HepG2 (cell line): Measurements from ENCODE around the gene TMEM270. TPM values are rescaled to one million over a fixed set of nuclear protein-coding genes. Genes with fewer than 3 reads are reported as not detected.

Experiments used
- ATAC-seq: fragments of 200-7000 bp; cut with Tn5 transposase; 3 replicates; pipeline ENCODE4 v1.9.1; 2020; ENCODE audit warnings: mild to moderate bottlenecking, moderate library complexity
- BruUV-seq: library from RNA; stranded (reverse); fragments of 400-500 nt; replicated peaks from 2 replicates; lab custom pipeline; 2021; lab: Mats Ljungman, UMichigan
- CTCF ChIA-PET: fragments of 300-600 bp; formaldehyde crosslinking; extraction: SDS; loops from one replicate; lab custom pipeline; 2021; ENCODE audit warnings: low total read pairs, inconsistent platforms, low intra/inter-chr PET ratio; lab: Yijun Ruan, JAX
- POLR2A ChIA-PET: fragments of 350-600 bp; sonication (Branson Sonifier 250); formaldehyde crosslinking; loops from one replicate; lab custom pipeline; 2020; ENCODE audit warnings: antibody characterized with exemption, inconsistent platforms; lab: Yijun Ruan, JAX
- DNase-seq: peaks from one replicate; pipeline ENCODE4 v3.0.0-alpha.2; 2015; ENCODE audit warnings: low spot score
- FAIRE-seq: peaks from 3 replicates; lab custom pipeline; 2011; peaks lifted over from hg19 to GRCh38; lab: Jason Lieb, UNC
- H2AFZ ChIP-seq: one replicate; pipeline ENCODE4 v1.6.1; 2011; ENCODE audit warnings: low read length, inconsistent platforms
- H3K27ac ChIP-seq: fragments of 300-600 bp; 3 replicates; pipeline ENCODE4 v1.8.0; 2011; ENCODE audit warnings: mixed run types, mild to moderate bottlenecking, mixed read lengths, low read length, inconsistent platforms; ENCODE audit not compliant: insufficient read depth; ENCODE audit errors: extremely low read length
- H3K27me3 ChIP-seq, 2 experiments: fragments of 200-600 bp in 1 of 2; 2 replicates in 1 of 2; 3 replicates in 1 of 2; pipeline versions ENCODE4 v1.6.0 to v1.8.0; 2011; ENCODE audit warnings: low read length in 2 of 2, mild to moderate bottlenecking in 2 of 2, moderate library complexity in 2 of 2, inconsistent platforms in 1 of 2; ENCODE audit not compliant: insufficient read depth in 2 of 2, control insufficient read depth in 1 of 2
- H3K36me3 ChIP-seq, 2 experiments: fragments of 200-600 bp in 1 of 2; replicated peaks in 1 of 2; 2 replicates in 1 of 2; 3 replicates in 1 of 2; pipeline versions ENCODE4 v1.5.1 to v1.8.0; 2011; ENCODE audit warnings: low read length in 2 of 2, inconsistent platforms in 1 of 2; ENCODE audit not compliant: insufficient read depth in 2 of 2, control insufficient read depth in 1 of 2
- H3K4me1 ChIP-seq: 2 replicates; pipeline ENCODE4 v1.5.1; 2012; ENCODE audit warnings: low read length, inconsistent platforms; ENCODE audit not compliant: insufficient read depth
- H3K4me2 ChIP-seq: 2 replicates; pipeline ENCODE4 v1.6.0; 2011; ENCODE audit warnings: low read depth, low read length, inconsistent platforms
- H3K4me3 ChIP-seq, 3 experiments: fragments of 200-600 bp in 1 of 3; sonication (generic), shearing (Covaris generic) in 1 of 3; replicated peaks in 1 of 3; 2 replicates each; pipeline ENCODE4 v1.5.1; 2011 to 2016; ENCODE audit warnings: low read length in 3 of 3, inconsistent platforms in 2 of 3, low read depth in 2 of 3, mild to moderate bottlenecking in 2 of 3, control low read depth in 1 of 3, mixed read lengths in 1 of 3; ENCODE audit not compliant: insufficient read depth in 1 of 3
- H3K79me2 ChIP-seq: one replicate; pipeline ENCODE4 v1.6.1; 2011; ENCODE audit warnings: low read length, inconsistent platforms; ENCODE audit not compliant: insufficient read depth
- H3K9ac ChIP-seq: 2 replicates; pipeline ENCODE4 v1.6.0; 2011; ENCODE audit warnings: mild to moderate bottlenecking, low read depth, low read length, inconsistent platforms; ENCODE audit not compliant: insufficient read depth
- H3K9me3 ChIP-seq: 2 replicates; pipeline ENCODE4 v1.5.1; 2012; ENCODE audit warnings: mild to moderate bottlenecking, low read length
- H4K20me1 ChIP-seq: 2 replicates; pipeline ENCODE4 v1.6.0; 2011; ENCODE audit warnings: inconsistent platforms, mild to moderate bottlenecking, low read length, moderate library complexity; ENCODE audit not compliant: insufficient read depth
- DMAP1 ChIP-seq: IDR thresholded peaks from 2 replicates; pipeline ENCODE4 v1.6.1; 2016
- FOXP1 ChIP-seq, 2 experiments: fragments of 450-650 bp in 1 of 2; IDR thresholded peaks; 2 replicates each; pipeline ENCODE4 v1.6.1; 2017 to 2018; ENCODE audit warnings: antibody characterized with exemption in 1 of 2
- MTA3 ChIP-seq: sonication (generic); formaldehyde crosslinking; IDR thresholded peaks from 2 replicates; pipeline ENCODE4 v1.4.0; 2020; ENCODE audit warnings: missing genetic modification reagents
- TEAD3 ChIP-seq: optimal IDR thresholded peaks from 2 replicates; pipeline ENCODE3; 2016; ENCODE audit warnings: borderline replicate concordance
- ZFP62 ChIP-seq: sonication (generic); formaldehyde crosslinking; IDR thresholded peaks from 2 replicates; pipeline ENCODE4 v1.4.0; 2020; ENCODE audit warnings: missing genetic modification reagents
- ZNF121 ChIP-seq: sonication (generic); formaldehyde crosslinking; IDR thresholded peaks from 2 replicates; pipeline ENCODE4 v1.5.0; 2020; ENCODE audit warnings: mild to moderate bottlenecking, missing genetic modification reagents
- ZNF3 ChIP-seq: IDR thresholded peaks from 2 replicates; pipeline ENCODE4 v1.7.0; 2017; ENCODE audit warnings: inconsistent platforms
- ZNF644 ChIP-seq: IDR thresholded peaks from 2 replicates; pipeline ENCODE4 v1.6.1; 2016; ENCODE audit warnings: low read depth
- ZNF770 ChIP-seq: sonication (generic); formaldehyde crosslinking; IDR thresholded peaks from 2 replicates; pipeline ENCODE4 v1.5.0; 2020; ENCODE audit warnings: mild to moderate bottlenecking, missing genetic modification reagents
- ZNF780A ChIP-seq: sonication (generic); formaldehyde crosslinking; IDR thresholded peaks from 2 replicates; pipeline ENCODE4 v1.8.0; 2022; ENCODE audit warnings: mild to moderate bottlenecking, missing genetic modification reagents, moderate library complexity
- WGBS: methylation state at CpG from one replicate; pipeline ENCODE4 v1.1.6; 2017; ENCODE audit warnings: low lambda C conversion rate; 5-methylcytosine and 5-hydroxymethylcytosine counted together
- in situ Hi-C: cut with HindIII; loops from 2 replicates; pipeline ENCODE4 v1.10.0; 2017; ENCODE audit warnings: low pct_unique_long_range_greater_than_20kb; ENCODE audit not compliant: extremely low pct_ligation_motif_present
- intact Hi-C: fragments of 100-400 bp; cut with micrococcal nuclease; formaldehyde crosslinking; loops from one replicate; pipeline ENCODE4 v1.10.0; 2022; ENCODE audit not compliant: unreplicated experiment
- polyA plus RNA-seq, 8 experiments: library from polyadenylated mRNA; depleted of rRNA in 3 of 8; stranded (reverse) in 7 of 8; unstranded in 1 of 8; fragments of >200 nt; fragmentation: Illumina TruSeq in 4 of 8; extraction: Trizol in 4 of 8; gene quantifications; 2 replicates each; pipeline versions ENCODE4 v1.2.1 to v1.2.3, GENCODE V29; 2011 to 2016; ENCODE audit warnings: low read depth in 4 of 8, missing spikeins in 1 of 8, mixed read lengths in 1 of 8; ENCODE audit not compliant: insufficient read depth in 1 of 8
- total RNA-seq, 5 experiments: library from RNA; depleted of rRNA; stranded (reverse); fragments of >200 nt; fragmentation: Illumina TruSeq; extraction: Trizol; gene quantifications; 2 replicates each; pipeline ENCODE4 v1.2.3, GENCODE V29; 2016; ENCODE audit warnings: low read depth in 1 of 5

TMEM270 gene
- total and polyA plus RNA-seq, 2 of the 13 experiments (the other 11 are each of a cell fraction or from before 2014, with no cell fraction given), result not detected

- Histone ChIP-seq H3K27ac (no peak overlapping the region), H3K4me1 (peaks cover 66% of the 10 kb centered on the region), H4K20me1 (no peaks in the 10 kb centered on the region), H3K4me2 (peak overlapping the region; percentile 98), H3K9ac (no peak overlapping the region), H3K79me2 (peaks cover 12% of the 10 kb centered on the region), H3K27me3 (peaks cover 0 to 18% of the 10 kb centered on the region in 2 experiments; a peak in 2 of 5 replicates), H3K9me3 (no peaks in the 10 kb centered on the region), H3K36me3 (no peaks in the 10 kb centered on the region), H3K4me3 (peak overlapping the region in 1 of 3 experiments; percentile 83; a peak in 2 of 6 replicates), H2AFZ (no peak overlapping the region)
- ATAC-seq, result no peak
- FAIRE-seq, result no peak
- in situ Hi-C loops, result no loop called here
- no TSS peak for BruUV-seq
- 80% methylated on average over 5 of the region's 5 CpGs for WGBS
- no peak for DNase-seq
- intact Hi-C loops, result loop anchor here (2.0 kb wide), 1 partner anchor 26 kb away; no protein-coding TSS in a partner anchor
- TF ChIP-seq FOXP1 (IDR thresholded peaks at IDR 0.05), result no peak
- TF ChIP-seq FOXP1 (CRISPR knock-in tag; IDR thresholded peaks at IDR 0.05), result no peak
- TF ChIP-seq ZNF121 (CRISPR knock-in tag), result peak; percentile 81
- TF ChIP-seq ZNF770 (CRISPR knock-in tag), result peak; percentile 66
- TF ChIP-seq ZNF3 (CRISPR knock-in tag), result 0 out of 2 replicates have a peak, but pooled peaks have one; percentile 21
- ChIA-PET CTCF (no interaction called here), POLR2A (interaction anchor here (1.2 to 5.5 kb wide), 3 partner anchors 13 to 91 kb away, joined by 4 to 55 read pairs (median 4); partner anchors contain the start of genes ABHD11 and METTL27)
These were observed 32.0 kb upstream of the TMEM270 start for GRCh38 chr7:73828972-73829371.

- Histone ChIP-seq H4K20me1 (no peaks in the 10 kb centered on the region), H3K4me1 (peaks cover 68% of the 10 kb centered on the region), H3K27ac (no peak overlapping the region), H3K79me2 (peaks cover 12% of the 10 kb centered on the region), H3K4me3 (peak overlapping the region in 2 of 3 experiments; percentile 7 to 83; a peak in 3 of 6 replicates), H3K4me2 (peak overlapping the region; percentile 98), H3K27me3 (peaks cover 0 to 13% of the 10 kb centered on the region in 2 experiments; a peak in 2 of 5 replicates), H3K9me3 (no peaks in the 10 kb centered on the region), H2AFZ (no peak overlapping the region), H3K36me3 (no peaks in the 10 kb centered on the region), H3K9ac (peak overlapping the region; percentile 1; the same call in 1 of the 2 replicates)
- in situ Hi-C loops, result no loop called here
- intact Hi-C loops, result loop anchor here (2.0 kb wide), 1 partner anchor 25 kb away; no protein-coding TSS in a partner anchor
- ATAC-seq (no peak), FAIRE-seq (no peak), DNase-seq (no peak)
- ChIA-PET POLR2A (interaction anchor here (1.2 to 5.5 kb wide), 4 partner anchors 12 to 91 kb away, joined by 3 to 55 read pairs (median 4); partner anchors contain the start of genes ABHD11 and METTL27), CTCF (no interaction called here)
- WGBS, result 1% methylated on average over 7 of the region's 7 CpGs
- BruUV-seq, result no TSS peak
- TF ChIP-seq TEAD3 (CRISPR knock-in tag), result peak; percentile 7
- TF ChIP-seq MTA3 (CRISPR knock-in tag), result no peak
- 0 out of 2 replicates have a peak, but pooled peaks have one; percentile 2 for TF ChIP-seq ZNF644
- TF ChIP-seq ZFP62 (CRISPR knock-in tag), result no peak
- no peak for TF ChIP-seq ZNF780A
- peak; percentile 39; the same call in 1 of the 2 replicates for TF ChIP-seq DMAP1 (CRISPR knock-in tag)
These were observed 31.5 kb upstream of the TMEM270 start for GRCh38 chr7:73829505-73829904.
